Measurements from ENCODE around the gene ALKBH5.

The ALKBH5 gene

GRCh38 chr17:18187226-18187625 is 3.6 kb downstream of the ALKBH5 start:
- Histone ChIP-seq H3K4me3 (ENCODE audit: low read depth, low read length) (no peak overlapping the region), H3K27me3 (ENCODE audit: insufficient read depth, low read depth, severe bottlenecking) (no peaks in the 10 kb centered on the region), H3K27ac (no peak overlapping the region), H3K36me3 (peaks cover 68% of the 10 kb centered on the region), H3K9me3 (ENCODE audit: severe bottlenecking) (no peaks in the 10 kb centered on the region)
- no peak for DNase-seq
- no peak for TF ChIP-seq CTCF (IDR thresholded peaks at IDR 0.05; ENCODE audit: low read depth, low read length)

GRCh38 chr17:18187821-18188761 is 4.5 kb downstream of the ALKBH5 start:
- H3K27me3 ChIP-seq (ENCODE audit: insufficient read depth, low read depth, severe bottlenecking) = no peaks in the 10 kb centered on the region
- no peak for TF ChIP-seq CTCF (IDR thresholded peaks at IDR 0.05; ENCODE audit: low read depth, low read length)
- H3K4me3 ChIP-seq (ENCODE audit: low read depth, low read length) = no peak overlapping the region
- peaks cover 75% of the 10 kb centered on the region for H3K36me3 ChIP-seq
- no peaks in the 10 kb centered on the region for H3K9me3 ChIP-seq (ENCODE audit: severe bottlenecking)
- no peak for DNase-seq
- no peak overlapping the region for H3K27ac ChIP-seq

GRCh38 chr17:18190628-18191235 is 7.1 kb downstream of the ALKBH5 start:
- TF ChIP-seq CTCF (IDR thresholded peaks at IDR 0.05; ENCODE audit: low read depth, low read length) = no peak
- Histone ChIP-seq H3K4me3 (ENCODE audit: low read depth, low read length) (no peak overlapping the region), H3K36me3 (peaks cover 80% of the 10 kb centered on the region), H3K9me3 (ENCODE audit: severe bottlenecking) (no peaks in the 10 kb centered on the region), H3K27me3 (ENCODE audit: insufficient read depth, low read depth, severe bottlenecking) (no peaks in the 10 kb centered on the region), H3K27ac (no peak overlapping the region)
- DNase-seq = no peak

GRCh38 chr17:18191236-18191667 is 7.6 kb downstream of the ALKBH5 start:
- no peak for DNase-seq
- H3K36me3 ChIP-seq = peaks cover 80% of the 10 kb centered on the region

GRCh38 chr17:18191967-18192366 is 8.3 kb downstream of the ALKBH5 start:
- Histone ChIP-seq H3K4me3 (ENCODE audit: low read depth, low read length) (no peak overlapping the region), H3K27me3 (ENCODE audit: insufficient read depth, low read depth, severe bottlenecking) (no peaks in the 10 kb centered on the region), H3K27ac (no peak overlapping the region), H3K36me3 (peaks cover 80% of the 10 kb centered on the region), H3K9me3 (ENCODE audit: severe bottlenecking) (no peaks in the 10 kb centered on the region)
- no peak for DNase-seq
- peak; percentile 27; the same call in 1 of the 2 replicates for TF ChIP-seq CTCF (IDR thresholded peaks at IDR 0.05; ENCODE audit: low read depth, low read length)

More at GRCh38 chr17:18191236-18191667, 7.6 kb downstream of the ALKBH5 start:
- Histone ChIP-seq H3K27ac (no peak overlapping the region), H3K9me3 (ENCODE audit: severe bottlenecking) (no peaks in the 10 kb centered on the region), H3K27me3 (ENCODE audit: insufficient read depth, low read depth, severe bottlenecking) (no peaks in the 10 kb centered on the region), H3K4me3 (ENCODE audit: low read depth, low read length) (no peak overlapping the region)
- TF ChIP-seq CTCF (IDR thresholded peaks at IDR 0.05; ENCODE audit: low read depth, low read length) = no peak

Data from WERI-Rb-1 (cell line).